ENCODE results near the gene CASP5.

The CASP5 gene

GRCh38 chr11:105033781-105034180 is 10.8 kb upstream of the CASP5 start:
- Histone ChIP-seq H3K27me3 (ENCODE audit: control insufficient read depth, insufficient read depth, low read length, poor library complexity, severe bottlenecking) (no peaks in the 10 kb centered on the region), H3K9me3 (ENCODE audit: control insufficient read depth, low read length) (no peaks in the 10 kb centered on the region), H3K27ac (ENCODE audit: insufficient read depth, low read depth, low read length, poor library complexity, severe bottlenecking) (no peak overlapping the region), H3K4me1 (ENCODE audit: control insufficient read depth, insufficient read depth, low read length) (no peaks in the 10 kb centered on the region), H3K36me3 (ENCODE audit: control insufficient read depth, insufficient read depth, low read length) (no peaks in the 10 kb centered on the region), H3K4me3 (ENCODE audit: insufficient read depth, low read depth, low read length) (no peak overlapping the region)
- 94 to 100% methylated on average over 1 of the region's 1 CpG for WGBS, 2 experiments

GRCh38 chr11:105033343-105033742 is 10.4 kb upstream of the CASP5 start:
- no peak overlapping the region for H3K4me3 ChIP-seq (ENCODE audit: insufficient read depth, low read depth, low read length)
- H3K4me1 ChIP-seq (ENCODE audit: control insufficient read depth, insufficient read depth, low read length) = no peaks in the 10 kb centered on the region
- WGBS, 2 experiments = 92 to 93% methylated on average over 1 to 3 of the region's 3 CpGs
- H3K27me3 ChIP-seq (ENCODE audit: control insufficient read depth, insufficient read depth, low read length, poor library complexity, severe bottlenecking) = no peaks in the 10 kb centered on the region
- H3K9me3 ChIP-seq (ENCODE audit: control insufficient read depth, low read length) = no peaks in the 10 kb centered on the region
- H3K27ac ChIP-seq (ENCODE audit: insufficient read depth, low read depth, low read length, poor library complexity, severe bottlenecking) = no peak overlapping the region
- H3K36me3 ChIP-seq (ENCODE audit: control insufficient read depth, insufficient read depth, low read length) = no peaks in the 10 kb centered on the region

GRCh38 chr11:105032495-105032894 is 9.5 kb upstream of the CASP5 start:
- WGBS, 2 experiments = 93 to 95% methylated on average over 2 of the region's 2 CpGs
- Histone ChIP-seq H3K9me3 (ENCODE audit: control insufficient read depth, low read length) (no peaks in the 10 kb centered on the region), H3K36me3 (ENCODE audit: control insufficient read depth, insufficient read depth, low read length) (no peaks in the 10 kb centered on the region), H3K4me1 (ENCODE audit: control insufficient read depth, insufficient read depth, low read length) (no peaks in the 10 kb centered on the region), H3K27me3 (ENCODE audit: control insufficient read depth, insufficient read depth, low read length, poor library complexity, severe bottlenecking) (no peaks in the 10 kb centered on the region), H3K4me3 (ENCODE audit: insufficient read depth, low read depth, low read length) (no peak overlapping the region), H3K27ac (ENCODE audit: insufficient read depth, low read depth, low read length, poor library complexity, severe bottlenecking) (no peak overlapping the region)

- H3K4me3 ChIP-seq (ENCODE audit: insufficient read depth, low read depth, low read length) = no peak overlapping the region
- 92 to 99% methylated on average over 3 of the region's 3 CpGs for WGBS, 2 experiments
- no peaks in the 10 kb centered on the region for H3K9me3 ChIP-seq (ENCODE audit: control insufficient read depth, low read length)
- no peaks in the 10 kb centered on the region for H3K27me3 ChIP-seq (ENCODE audit: control insufficient read depth, insufficient read depth, low read length, poor library complexity, severe bottlenecking)
- no peak overlapping the region for H3K27ac ChIP-seq (ENCODE audit: insufficient read depth, low read depth, low read length, poor library complexity, severe bottlenecking)
- no peaks in the 10 kb centered on the region for H3K36me3 ChIP-seq (ENCODE audit: control insufficient read depth, insufficient read depth, low read length)
- H3K4me1 ChIP-seq (ENCODE audit: control insufficient read depth, insufficient read depth, low read length) = no peaks in the 10 kb centered on the region
Observed at GRCh38 chr11:105027678-105028077, 4.7 kb upstream of the CASP5 start.

GRCh38 chr11:105024394-105024793 is 1.4 kb upstream of the CASP5 start:
- Histone ChIP-seq H3K36me3 (ENCODE audit: control insufficient read depth, insufficient read depth, low read length) (no peaks in the 10 kb centered on the region), H3K27me3 (ENCODE audit: control insufficient read depth, insufficient read depth, low read length, poor library complexity, severe bottlenecking) (no peaks in the 10 kb centered on the region), H3K9me3 (ENCODE audit: control insufficient read depth, low read length) (no peaks in the 10 kb centered on the region), H3K4me1 (ENCODE audit: control insufficient read depth, insufficient read depth, low read length) (no peaks in the 10 kb centered on the region), H3K27ac (ENCODE audit: insufficient read depth, low read depth, low read length, poor library complexity, severe bottlenecking) (no peak overlapping the region), H3K4me3 (ENCODE audit: insufficient read depth, low read depth, low read length) (no peak overlapping the region)
- WGBS, 2 experiments = 60 to 100% methylated on average over 1 of the region's 1 CpG

GRCh38 chr11:105022527-105022926 is 441 bp downstream of the CASP5 start:
- Histone ChIP-seq H3K36me3 (ENCODE audit: control insufficient read depth, insufficient read depth, low read length) (no peaks in the 10 kb centered on the region), H3K27ac (ENCODE audit: insufficient read depth, low read depth, low read length, poor library complexity, severe bottlenecking) (no peak overlapping the region)
- WGBS, 2 experiments = 89 to 91% methylated on average over 2 of the region's 2 CpGs

GRCh38 chr11:105007463-105007862 is 15.5 kb downstream of the CASP5 start:
- no peak overlapping the region for H3K4me3 ChIP-seq (ENCODE audit: insufficient read depth, low read depth, low read length)
- H3K36me3 ChIP-seq (ENCODE audit: control insufficient read depth, insufficient read depth, low read length) = no peaks in the 10 kb centered on the region
- H3K9me3 ChIP-seq (ENCODE audit: control insufficient read depth, low read length) = no peaks in the 10 kb centered on the region
- H3K27ac ChIP-seq (ENCODE audit: insufficient read depth, low read depth, low read length, poor library complexity, severe bottlenecking) = no peak overlapping the region
- no peaks in the 10 kb centered on the region for H3K4me1 ChIP-seq (ENCODE audit: control insufficient read depth, insufficient read depth, low read length)
- H3K27me3 ChIP-seq (ENCODE audit: control insufficient read depth, insufficient read depth, low read length, poor library complexity, severe bottlenecking) = no peaks in the 10 kb centered on the region

More at GRCh38 chr11:105022527-105022926, 441 bp downstream of the CASP5 start:
- Histone ChIP-seq H3K9me3 (ENCODE audit: control insufficient read depth, low read length) (no peaks in the 10 kb centered on the region), H3K27me3 (ENCODE audit: control insufficient read depth, insufficient read depth, low read length, poor library complexity, severe bottlenecking) (no peaks in the 10 kb centered on the region), H3K4me3 (ENCODE audit: insufficient read depth, low read depth, low read length) (no peak overlapping the region), H3K4me1 (ENCODE audit: control insufficient read depth, insufficient read depth, low read length) (no peaks in the 10 kb centered on the region)

GRCh38 chr11:105005451-105005845 is 17.5 kb downstream of the CASP5 start:
- H3K4me3 ChIP-seq (ENCODE audit: insufficient read depth, low read depth, low read length) = no peak overlapping the region
- H3K36me3 ChIP-seq (ENCODE audit: control insufficient read depth, insufficient read depth, low read length) = no peaks in the 10 kb centered on the region
- no peak overlapping the region for H3K27ac ChIP-seq (ENCODE audit: insufficient read depth, low read depth, low read length, poor library complexity, severe bottlenecking)
- no peaks in the 10 kb centered on the region for H3K4me1 ChIP-seq (ENCODE audit: control insufficient read depth, insufficient read depth, low read length)
- WGBS, 2 experiments = 84 to 97% methylated on average over 2 to 3 of the region's 3 CpGs
- H3K27me3 ChIP-seq (ENCODE audit: control insufficient read depth, insufficient read depth, low read length, poor library complexity, severe bottlenecking) = no peaks in the 10 kb centered on the region
- no peaks in the 10 kb centered on the region for H3K9me3 ChIP-seq (ENCODE audit: control insufficient read depth, low read length)

- no peaks in the 10 kb centered on the region for H3K9me3 ChIP-seq (ENCODE audit: control insufficient read depth, low read length)
- WGBS, 2 experiments = 93 to 100% methylated on average over 1 to 3 of the region's 3 CpGs
- no peaks in the 10 kb centered on the region for H3K27me3 ChIP-seq (ENCODE audit: control insufficient read depth, insufficient read depth, low read length, poor library complexity, severe bottlenecking)
- no peaks in the 10 kb centered on the region for H3K36me3 ChIP-seq (ENCODE audit: control insufficient read depth, insufficient read depth, low read length)
- H3K4me1 ChIP-seq (ENCODE audit: control insufficient read depth, insufficient read depth, low read length) = no peaks in the 10 kb centered on the region
- no peak overlapping the region for H3K4me3 ChIP-seq (ENCODE audit: insufficient read depth, low read depth, low read length)
- no peak overlapping the region for H3K27ac ChIP-seq (ENCODE audit: insufficient read depth, low read depth, low read length, poor library complexity, severe bottlenecking)
Observed at GRCh38 chr11:105004021-105004420, 18.9 kb downstream of the CASP5 start.

GRCh38 chr11:105003151-105003550 is 19.8 kb downstream of the CASP5 start:
- Histone ChIP-seq H3K4me1 (ENCODE audit: control insufficient read depth, insufficient read depth, low read length) (no peaks in the 10 kb centered on the region), H3K27me3 (ENCODE audit: control insufficient read depth, insufficient read depth, low read length, poor library complexity, severe bottlenecking) (no peaks in the 10 kb centered on the region), H3K27ac (ENCODE audit: insufficient read depth, low read depth, low read length, poor library complexity, severe bottlenecking) (no peak overlapping the region), H3K9me3 (ENCODE audit: control insufficient read depth, low read length) (no peaks in the 10 kb centered on the region), H3K4me3 (ENCODE audit: insufficient read depth, low read depth, low read length) (no peak overlapping the region), H3K36me3 (ENCODE audit: control insufficient read depth, insufficient read depth, low read length) (no peaks in the 10 kb centered on the region)
- WGBS, 2 experiments = 84% methylated on average over 2 of the region's 2 CpGs; no CpG with 5 or more reads in 1 of the 2 experiments

- H3K36me3 ChIP-seq (ENCODE audit: control insufficient read depth, insufficient read depth, low read length) = no peaks in the 10 kb centered on the region
- H3K27ac ChIP-seq (ENCODE audit: insufficient read depth, low read depth, low read length, poor library complexity, severe bottlenecking) = no peak overlapping the region
- no peaks in the 10 kb centered on the region for H3K27me3 ChIP-seq (ENCODE audit: control insufficient read depth, insufficient read depth, low read length, poor library complexity, severe bottlenecking)
- 84 to 91% methylated on average over 7 of the region's 7 CpGs for WGBS, 2 experiments
- no peaks in the 10 kb centered on the region for H3K4me1 ChIP-seq (ENCODE audit: control insufficient read depth, insufficient read depth, low read length)
- no peaks in the 10 kb centered on the region for H3K9me3 ChIP-seq (ENCODE audit: control insufficient read depth, low read length)
- H3K4me3 ChIP-seq (ENCODE audit: insufficient read depth, low read depth, low read length) = no peak overlapping the region
Observed at GRCh38 chr11:105000797-105001196, 22.2 kb downstream of the CASP5 start.

Measured in ectodermal cell (in vitro differentiated cells).